AG04449 (cell line): Measurements from ENCODE around the gene LRMDA.

Experiments
- CTCF ChIA-PET: fragments of 350-600 bp; formaldehyde crosslinking; extraction: SDS; loops from one replicate; lab custom pipeline; 2021; ENCODE audit warnings: antibody characterized with exemption; lab: Yijun Ruan, JAX
- POLR2A ChIA-PET: fragments of 400-600, 350-600 bp; formaldehyde crosslinking; extraction: SDS; loops from one replicate; lab custom pipeline; 2020; ENCODE audit warnings: antibody characterized with exemption, inconsistent platforms; lab: Yijun Ruan, JAX
- DNase-seq: peaks from one replicate; pipeline ENCODE4 v3.0.0-alpha.2; 2010; ENCODE audit warnings: low read depth, low spot score
- H3K4me3 ChIP-seq: 2 replicates; pipeline ENCODE4 v1.5.1; 2011; ENCODE audit warnings: low read depth, mild to moderate bottlenecking, control low read depth, low read length
- TF ChIP-seq, protein P1 (sequence below): IDR thresholded peaks from one replicate; pipeline ENCODE4 v1.5.1; 2011; ENCODE audit warnings: mild to moderate bottlenecking, moderate library complexity, low read length, control low read depth, inconsistent platforms; ENCODE audit not compliant: insufficient read depth; ENCODE audit errors: missing control alignments

The LRMDA gene

DNA sequence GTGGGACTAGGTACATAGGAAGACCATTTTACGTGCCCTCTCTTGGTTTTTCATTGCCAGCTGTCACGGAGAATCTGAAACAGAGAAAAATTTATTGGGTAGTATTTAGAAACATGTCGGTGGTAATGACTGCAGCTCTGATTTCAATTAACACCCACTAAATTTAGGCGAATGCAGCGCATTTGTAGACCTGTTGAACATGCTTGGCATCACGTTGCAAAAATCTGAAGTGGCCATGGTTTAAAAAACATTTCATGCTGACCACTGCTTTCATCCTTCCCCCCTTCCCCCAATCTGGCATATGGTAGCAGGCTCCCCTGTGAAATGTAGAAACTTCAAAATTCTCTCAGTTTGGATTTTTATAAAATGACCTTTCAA, 34.0 kb downstream of the LRMDA start:
- H3K4me3 ChIP-seq: no peak overlapping the region
- ChIA-PET CTCF (no interaction called here), POLR2A (interaction anchor here (0.7 kb wide), 1 partner anchor 393 kb away, joined by 3 read pairs; no protein-coding TSS in a partner anchor)
- TF ChIP-seq, protein P1, sequence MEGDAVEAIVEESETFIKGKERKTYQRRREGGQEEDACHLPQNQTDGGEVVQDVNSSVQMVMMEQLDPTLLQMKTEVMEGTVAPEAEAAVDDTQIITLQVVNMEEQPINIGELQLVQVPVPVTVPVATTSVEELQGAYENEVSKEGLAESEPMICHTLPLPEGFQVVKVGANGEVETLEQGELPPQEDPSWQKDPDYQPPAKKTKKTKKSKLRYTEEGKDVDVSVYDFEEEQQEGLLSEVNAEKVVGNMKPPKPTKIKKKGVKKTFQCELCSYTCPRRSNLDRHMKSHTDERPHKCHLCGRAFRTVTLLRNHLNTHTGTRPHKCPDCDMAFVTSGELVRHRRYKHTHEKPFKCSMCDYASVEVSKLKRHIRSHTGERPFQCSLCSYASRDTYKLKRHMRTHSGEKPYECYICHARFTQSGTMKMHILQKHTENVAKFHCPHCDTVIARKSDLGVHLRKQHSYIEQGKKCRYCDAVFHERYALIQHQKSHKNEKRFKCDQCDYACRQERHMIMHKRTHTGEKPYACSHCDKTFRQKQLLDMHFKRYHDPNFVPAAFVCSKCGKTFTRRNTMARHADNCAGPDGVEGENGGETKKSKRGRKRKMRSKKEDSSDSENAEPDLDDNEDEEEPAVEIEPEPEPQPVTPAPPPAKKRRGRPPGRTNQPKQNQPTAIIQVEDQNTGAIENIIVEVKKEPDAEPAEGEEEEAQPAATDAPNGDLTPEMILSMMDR: no peak
- no peak for DNase-seq

DNA sequence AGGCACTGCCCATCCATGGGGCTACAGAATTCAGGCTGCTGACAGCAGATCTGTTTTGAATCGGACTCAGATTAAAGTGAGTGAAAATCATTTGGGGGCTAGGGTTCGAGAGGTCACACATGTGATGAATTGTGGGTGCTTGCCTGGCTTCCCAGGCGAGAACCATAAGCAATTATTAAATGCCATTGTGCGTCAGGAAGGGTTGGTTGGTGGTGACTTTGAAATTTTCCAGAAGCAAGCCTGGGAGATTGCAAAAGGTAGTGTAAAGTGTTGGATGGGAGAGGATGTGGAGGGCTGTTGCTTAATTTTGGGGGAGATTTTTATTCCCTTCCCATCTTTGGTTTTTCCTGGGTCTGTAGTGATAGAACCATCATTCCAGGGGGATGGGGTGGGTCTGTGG, 34.6 kb downstream of the LRMDA start:
- CTCF ChIA-PET: no interaction called here
- POLR2A ChIA-PET: interaction anchor here (0.7 kb wide), 1 partner anchor 392 kb away, joined by 3 read pairs; no protein-coding TSS in a partner anchor
- no peak for DNase-seq
- H3K4me3 ChIP-seq: no peak overlapping the region
- TF ChIP-seq, protein P1: no peak

DNA sequence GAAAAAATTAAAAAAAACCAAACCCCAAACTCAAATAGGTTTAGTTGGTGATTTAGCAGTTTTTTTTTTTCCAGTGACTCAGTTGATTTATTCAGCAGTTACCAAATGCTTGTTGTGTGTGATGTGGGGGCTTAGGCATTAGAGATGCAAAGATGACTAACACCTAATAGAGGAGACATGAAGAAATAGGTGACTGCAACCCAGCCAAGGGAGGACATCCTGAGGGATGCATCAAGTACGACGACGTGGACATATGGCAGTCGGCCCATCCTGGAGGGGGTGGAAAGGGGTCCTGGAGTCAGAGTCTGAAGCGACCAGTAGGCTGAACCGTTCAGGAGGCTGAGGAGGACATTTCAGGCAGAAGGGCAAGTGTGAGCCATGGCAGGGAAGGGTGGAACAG, 35.5 kb downstream of the LRMDA start:
- TF ChIP-seq, protein P1: no peak
- POLR2A ChIA-PET: no interaction called here
- DNase-seq: no peak
- H3K4me3 ChIP-seq: no peak overlapping the region
- CTCF ChIA-PET: no interaction called here

DNA sequence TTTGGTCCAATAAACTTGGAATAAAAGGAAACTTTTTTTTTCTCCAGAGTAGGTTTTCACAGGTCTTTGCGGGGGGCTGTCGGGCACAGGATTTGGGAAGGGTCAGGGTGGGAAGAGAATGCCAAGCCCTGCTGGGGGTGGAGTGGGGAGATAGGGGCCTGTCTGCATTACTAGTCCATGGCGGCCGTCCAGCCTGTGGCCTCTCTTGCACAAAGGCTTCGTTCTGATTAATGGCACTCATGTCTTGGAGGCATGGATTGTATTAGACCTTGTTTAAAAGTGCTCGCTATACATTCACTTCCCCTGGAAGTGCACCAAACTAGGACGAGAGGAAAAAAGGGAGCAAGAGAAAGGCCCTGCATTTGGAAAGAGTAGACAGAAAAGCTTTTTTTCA, 37.2 kb downstream of the LRMDA start:
- POLR2A ChIA-PET: no interaction called here
- no peak overlapping the region for H3K4me3 ChIP-seq
- CTCF ChIA-PET: no interaction called here
- TF ChIP-seq, protein P1: no peak
- DNase-seq: no peak

DNA sequence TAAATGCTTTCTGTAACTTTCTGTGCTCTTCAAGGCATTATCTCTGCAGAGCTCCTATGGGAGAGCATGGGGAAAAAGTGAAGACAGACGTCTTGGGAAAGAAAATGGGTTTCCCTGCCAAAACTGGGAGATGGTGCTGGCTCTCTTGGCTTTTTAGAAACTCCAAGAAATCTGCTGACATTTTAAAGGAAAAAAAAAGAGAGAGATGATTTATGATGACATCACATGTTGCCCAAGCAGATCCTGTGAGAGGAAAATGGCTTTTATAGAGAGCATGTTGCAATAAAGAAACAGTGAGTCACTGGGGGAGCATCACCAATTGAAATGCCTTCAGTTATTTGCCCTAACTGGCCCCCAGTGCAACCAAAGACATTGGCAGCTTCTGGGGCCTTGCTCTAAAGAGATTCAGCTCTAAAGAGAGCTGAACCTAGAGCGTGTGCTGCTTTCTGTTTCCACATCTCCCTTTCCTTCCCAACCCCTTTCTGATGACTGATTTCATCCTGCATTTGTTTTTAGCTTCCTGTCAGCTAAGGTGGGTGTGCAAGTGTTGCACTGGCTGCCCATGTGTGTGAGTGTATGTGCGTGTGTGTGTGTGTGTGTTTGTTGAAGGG, 37.7 kb downstream of the LRMDA start:
- ChIA-PET POLR2A (no interaction called here), CTCF (no interaction called here)
- H3K4me3 ChIP-seq: no peak overlapping the region
- peak; percentile 83 for DNase-seq
- TF ChIP-seq, protein P1: no peak

DNA sequence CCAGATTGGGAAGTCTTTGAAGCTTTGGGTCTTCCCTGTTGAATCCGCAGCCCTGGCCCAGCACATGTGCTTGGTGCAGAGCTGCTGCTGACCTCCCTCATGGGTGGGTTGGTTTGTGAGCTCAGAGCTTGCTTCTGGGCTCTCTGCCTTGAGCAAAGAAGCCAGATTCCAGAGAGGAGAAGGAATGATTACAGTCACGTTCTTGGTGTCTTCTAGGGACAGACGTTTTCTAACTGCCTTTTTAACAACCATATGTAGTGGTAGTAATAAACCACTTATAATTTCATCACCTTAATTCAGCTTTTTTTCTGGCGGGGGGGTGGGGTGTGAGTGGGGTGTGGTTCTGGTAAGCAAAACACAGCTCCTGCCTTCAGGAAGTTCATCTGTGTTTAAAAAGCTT, 39.5 kb downstream of the LRMDA start:
- no peak overlapping the region for H3K4me3 ChIP-seq
- no peak for DNase-seq
- ChIA-PET POLR2A (no interaction called here), CTCF (no interaction called here)
- TF ChIP-seq, protein P1: no peak
